HG02840 (cell line): ENCODE measurements around the gene CHAF1A.

ENCODE experiments used
- ATAC-seq: cut with Tn5 transposase; IDR thresholded peaks from one replicate; pipeline ENCODE4 v1.9.1; 2021; ENCODE audit warnings: mild to moderate bottlenecking, moderate library complexity, moderate number of reproducible peaks; ENCODE audit not compliant: unreplicated experiment, low FRiP score

Gene CHAF1A

DNA sequence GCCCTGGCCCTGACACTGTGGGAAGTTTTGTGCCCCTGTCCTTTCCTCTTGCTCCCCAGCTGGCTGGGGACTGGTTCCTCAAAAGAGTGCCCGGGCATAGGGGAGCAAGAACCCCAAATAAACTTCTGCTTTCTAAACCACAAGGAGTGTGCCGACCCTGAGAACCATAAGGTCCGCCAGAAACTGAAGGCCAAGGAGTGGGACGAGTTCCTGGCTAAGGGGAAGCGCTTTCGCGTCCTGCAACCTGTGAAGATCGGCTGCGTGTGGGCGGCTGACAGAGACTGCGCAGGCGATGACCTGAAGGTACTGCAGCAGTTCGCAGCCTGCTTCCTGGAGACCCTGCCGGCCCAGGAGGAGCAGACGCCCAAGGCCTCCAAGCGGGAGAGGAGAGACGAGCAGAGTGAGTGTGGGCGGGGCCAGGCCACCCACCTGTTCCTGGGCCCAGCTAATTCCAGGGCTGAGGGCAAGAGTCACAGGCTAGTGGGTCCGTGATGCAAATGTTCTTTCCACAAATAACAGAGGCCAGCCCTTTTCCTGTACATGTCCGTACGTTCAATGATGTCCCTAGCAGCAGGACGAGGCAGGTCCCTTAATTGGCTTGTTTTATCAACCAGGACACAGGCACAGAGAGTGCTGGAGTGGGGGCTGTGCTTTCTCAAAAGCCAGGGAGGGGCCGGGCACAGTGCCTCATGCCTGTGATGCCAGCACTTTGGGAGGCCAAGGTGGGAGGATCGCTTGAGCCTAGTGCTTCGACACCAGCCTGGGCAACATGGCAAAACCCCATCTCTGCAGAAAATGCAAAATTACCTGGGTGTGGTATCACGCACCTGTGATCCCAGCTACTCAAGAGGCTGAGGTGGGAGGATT lies 29.6 kb downstream of the CHAF1A start:
- no peak for ATAC-seq

DNA sequence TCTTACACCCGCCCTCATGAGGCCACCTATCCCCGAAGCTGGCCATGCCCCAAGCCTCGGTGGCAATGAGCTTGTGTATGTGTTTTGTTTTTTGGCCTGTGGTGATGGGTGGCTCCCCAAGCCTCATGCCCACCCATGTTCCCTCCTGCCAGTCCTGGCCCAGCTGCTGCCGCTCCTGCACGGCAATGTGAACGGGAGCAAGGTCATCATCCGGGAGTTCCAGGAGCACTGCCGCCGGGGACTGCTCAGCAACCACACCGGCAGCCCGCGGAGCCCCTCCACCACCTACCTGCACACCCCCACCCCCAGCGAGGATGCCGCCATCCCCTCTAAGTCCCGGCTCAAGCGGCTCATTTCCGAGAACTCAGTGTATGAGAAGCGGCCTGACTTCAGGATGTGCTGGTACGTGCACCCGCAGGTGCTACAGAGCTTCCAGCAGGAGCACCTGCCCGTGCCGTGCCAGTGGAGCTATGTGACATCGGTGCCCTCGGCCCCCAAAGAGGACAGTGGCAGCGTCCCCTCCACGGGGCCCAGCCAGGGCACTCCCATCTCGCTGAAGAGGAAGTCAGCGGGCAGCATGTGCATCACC lies 30.6 kb downstream of the CHAF1A start:
- no peak for ATAC-seq

GRCh38 chr19:4434391-4434790 lies 32.0 kb downstream of the CHAF1A start:
- no peak for ATAC-seq

GRCh38 chr19:4436231-4436630 lies 33.8 kb downstream of the CHAF1A start:
- ATAC-seq: no peak

GRCh38 chr19:4437103-4437502 lies 34.7 kb downstream of the CHAF1A start:
- no peak for ATAC-seq

DNA sequence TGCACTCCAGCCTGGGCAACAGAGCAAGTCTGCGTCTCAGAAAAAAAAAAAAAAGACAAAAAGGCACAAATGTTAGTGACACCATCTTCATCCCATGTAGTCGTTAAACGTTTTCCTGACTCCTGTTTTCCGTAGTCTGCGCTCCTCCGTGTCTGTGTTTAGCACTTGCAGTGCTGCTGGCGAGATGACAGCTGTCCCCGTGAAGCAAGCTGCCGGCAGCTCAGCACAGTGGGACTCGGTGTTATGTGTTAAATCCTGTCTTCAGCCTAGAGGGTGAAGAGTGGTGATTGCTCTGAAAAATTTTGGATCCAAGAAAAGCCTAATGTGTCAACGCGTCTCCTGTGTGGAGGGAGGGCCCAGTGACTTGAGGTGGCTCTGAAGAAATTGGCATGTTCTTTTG lies 36.8 kb downstream of the CHAF1A start:
- no peak for ATAC-seq

DNA sequence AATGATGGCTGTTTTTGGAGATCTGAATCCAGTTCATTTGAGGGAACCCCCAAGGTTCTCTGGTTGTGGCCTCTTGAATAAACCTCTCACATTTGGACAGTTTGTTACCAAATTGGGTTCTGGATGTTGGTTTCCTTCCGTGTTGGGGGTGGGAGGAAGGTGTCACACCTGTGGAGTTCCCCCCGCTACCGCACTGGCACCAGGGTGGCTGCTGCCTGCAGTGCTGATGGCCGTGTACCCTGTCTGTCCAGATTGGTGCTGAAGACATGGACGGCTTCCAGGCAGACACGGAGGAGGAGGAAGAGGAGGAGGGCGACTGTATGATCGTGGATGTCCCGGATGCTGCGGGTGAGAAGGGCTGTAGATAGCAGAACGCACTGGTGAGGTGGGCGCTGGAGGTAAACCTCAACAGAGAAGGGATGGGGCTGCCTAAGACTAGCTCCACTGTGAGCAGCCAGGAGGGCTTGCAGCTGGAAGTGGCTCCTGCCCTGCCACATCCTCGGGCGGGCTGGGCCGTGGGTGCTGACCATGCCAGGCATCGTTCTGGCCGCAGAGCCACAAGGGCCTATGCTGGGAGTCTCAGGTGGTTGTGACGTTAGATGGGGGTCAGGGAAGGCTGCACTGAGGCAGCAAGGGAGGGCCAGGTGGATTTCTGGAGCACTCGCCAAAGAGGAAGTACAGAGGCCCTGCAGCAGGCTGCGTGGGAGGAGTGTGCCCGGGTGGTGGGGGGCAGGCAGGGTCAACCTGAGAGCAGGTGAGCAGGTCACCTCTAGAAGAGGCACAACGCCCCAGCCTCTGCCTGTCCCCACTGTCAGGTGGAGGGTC lies 39.8 kb downstream of the CHAF1A start:
- no peak for ATAC-seq

DNA sequence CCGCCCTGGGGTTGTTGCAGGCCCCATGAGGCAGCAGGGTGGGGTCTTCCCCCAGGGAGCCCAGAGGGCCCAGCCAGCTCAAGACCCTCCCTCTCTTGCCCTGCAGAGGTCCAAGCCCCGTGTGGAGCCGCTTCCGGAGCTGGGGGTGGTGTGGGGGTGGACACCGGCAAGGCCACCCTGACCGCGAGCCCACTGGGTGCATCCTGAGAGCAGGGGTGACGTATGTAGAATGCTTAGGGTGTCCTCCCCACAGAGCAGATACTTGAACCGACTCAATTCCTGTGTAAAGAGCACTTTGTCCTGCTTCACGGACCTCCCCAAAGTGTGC lies 40.3 kb downstream of the CHAF1A start:
- no peak for ATAC-seq

DNA sequence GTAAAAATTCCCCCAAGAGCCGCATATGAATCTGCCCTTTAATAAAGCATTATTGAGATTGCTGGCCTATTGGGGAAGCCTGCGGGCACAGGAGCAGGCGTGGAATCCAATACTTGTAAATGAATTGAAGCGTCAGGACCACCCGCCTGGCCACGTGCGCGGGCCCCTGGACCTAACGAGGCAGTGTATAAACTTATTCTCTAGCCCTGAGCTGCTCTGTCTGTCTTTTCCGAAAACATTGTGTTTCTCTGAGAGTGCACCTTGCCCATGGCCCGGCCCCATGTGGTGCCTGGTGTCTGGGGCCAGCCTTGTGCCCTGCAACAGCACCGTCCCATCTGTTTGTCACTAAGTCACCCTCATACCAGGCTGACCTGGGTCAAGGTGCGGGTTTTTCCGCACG lies 40.7 kb downstream of the CHAF1A start:
- no peak for ATAC-seq

GRCh38 chr19:4443966-4444764 lies 41.7 kb downstream of the CHAF1A start:
- no peak for ATAC-seq

DNA sequence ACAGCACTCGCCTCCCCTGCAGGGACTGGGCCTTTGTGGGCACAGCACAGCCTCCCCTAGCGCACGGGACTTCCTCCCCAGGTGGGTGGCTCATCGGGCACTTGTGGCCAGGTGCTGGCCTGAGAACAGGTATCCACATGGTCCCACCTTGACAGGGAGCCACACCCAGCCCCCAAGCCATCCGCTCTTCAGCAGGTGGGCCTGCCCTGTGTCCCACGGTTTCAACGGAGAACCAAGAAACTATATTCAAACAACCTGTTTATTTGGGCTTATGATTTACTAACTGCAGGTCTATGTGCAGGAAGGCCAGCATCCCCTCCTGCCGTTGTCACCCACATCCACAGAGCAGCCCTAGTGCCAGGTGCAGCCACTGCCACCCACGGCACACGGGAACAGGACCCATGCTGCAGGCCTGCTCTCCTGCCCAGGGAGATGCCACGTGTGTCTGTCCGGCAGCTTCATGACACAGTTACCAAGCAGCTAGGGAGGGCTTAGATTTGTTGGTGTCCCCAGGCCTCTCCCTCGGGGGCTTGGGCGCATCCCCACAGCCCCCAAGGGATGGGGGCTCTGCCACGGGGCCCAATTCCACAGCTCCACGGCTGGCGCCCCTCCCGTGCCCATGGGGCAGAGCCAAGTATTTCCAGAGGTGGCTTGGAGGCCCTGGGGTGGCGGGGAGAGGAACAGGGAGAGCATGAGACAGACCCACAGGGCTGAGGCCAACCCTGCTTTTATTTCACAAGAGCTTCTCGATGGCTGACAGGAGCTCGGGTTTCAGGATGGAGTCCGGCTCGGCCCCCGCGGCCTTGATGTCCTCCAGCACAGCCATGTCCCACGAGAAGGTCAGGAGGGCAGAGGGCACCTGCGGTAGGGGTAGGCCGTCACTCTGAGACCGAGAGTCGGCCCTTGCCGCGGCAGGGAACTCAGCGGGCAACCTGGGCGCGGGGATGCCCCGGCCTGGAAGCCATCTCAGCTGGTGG lies 42.6 kb downstream of the CHAF1A start:
- ATAC-seq: no peak

GRCh38 chr19:4445963-4446703 lies 43.7 kb downstream of the CHAF1A start:
- no peak for ATAC-seq

DNA sequence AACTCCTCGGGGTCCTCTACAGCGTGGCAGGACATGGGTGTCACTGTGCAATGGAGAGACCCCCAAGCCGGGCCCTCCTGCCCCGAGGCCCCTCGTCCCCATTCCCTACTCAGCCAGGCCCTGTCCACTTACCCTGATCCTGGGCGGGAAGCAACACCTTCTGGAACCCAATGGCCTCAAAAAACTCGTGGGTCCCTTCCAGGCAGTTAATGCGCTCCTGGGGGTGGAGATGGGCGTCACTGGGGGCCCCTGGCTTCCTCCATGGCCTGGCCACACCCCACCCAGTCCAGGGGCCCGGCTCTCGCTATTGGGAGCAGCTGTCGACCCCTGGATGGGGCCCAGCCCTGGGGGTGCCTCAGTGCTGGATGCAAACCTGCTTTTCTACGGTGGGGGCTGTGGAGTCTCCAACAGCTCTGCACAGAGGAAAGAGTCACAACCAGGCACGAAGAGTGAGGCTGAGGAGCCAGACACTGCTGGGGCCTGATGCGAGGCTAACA lies 44.3 kb downstream of the CHAF1A start:
- no peak for ATAC-seq

GRCh38 chr19:4447327-4448146 lies 45.1 kb downstream of the CHAF1A start:
- no peak for ATAC-seq

DNA sequence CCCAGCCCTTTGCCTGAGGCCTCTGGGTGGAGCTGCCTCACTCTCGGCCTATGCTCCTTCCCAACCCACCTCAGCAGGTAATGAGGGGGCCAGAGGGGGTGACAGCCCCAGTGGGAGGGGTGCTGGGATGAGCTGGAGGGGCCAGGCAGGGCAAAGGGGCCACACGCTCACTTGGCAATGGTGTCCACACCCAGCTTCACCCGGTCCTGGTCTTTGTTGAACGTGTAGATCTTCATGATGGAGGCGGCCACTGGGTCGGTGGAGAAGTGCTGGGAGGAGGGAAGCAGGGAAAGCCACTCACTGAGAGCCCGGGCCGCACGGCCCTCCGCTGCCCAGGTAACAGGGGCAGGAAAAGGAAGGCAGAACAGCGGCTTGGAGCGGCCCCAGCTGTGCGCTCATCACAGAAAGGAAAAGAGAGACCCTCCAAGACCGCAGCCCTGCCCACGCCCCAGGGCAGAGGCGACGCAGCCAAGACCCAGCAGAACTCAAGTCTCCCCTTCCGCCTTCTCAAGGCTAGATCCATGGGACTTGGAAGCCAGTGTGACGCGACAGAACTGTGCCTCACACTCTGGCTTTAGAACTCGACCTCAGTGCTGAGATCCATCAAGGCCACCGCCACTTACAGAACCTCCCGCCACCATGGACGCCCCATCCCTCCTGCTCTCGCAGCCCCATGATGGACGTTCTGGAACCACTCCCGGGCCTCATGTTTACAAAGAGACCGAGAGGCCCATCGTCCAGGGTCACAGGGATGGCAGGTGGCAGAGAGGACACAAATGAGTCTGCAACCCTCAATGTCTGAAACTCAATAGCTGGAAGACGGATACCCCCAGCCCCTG lies 45.9 kb downstream of the CHAF1A start:
- no peak for ATAC-seq

- ATAC-seq: no peak
Measured at GRCh38 chr19:4449022-4449638, 46.7 kb downstream of the CHAF1A start.
